PC-3 (cell line): ENCODE data around the gene PAPSS2.

Experiments used
- EZH2 ChIP-seq: fragments of 300-600 bp; sonication (generic); IDR thresholded peaks from one replicate; pipeline ENCODE4 v1.6.1; 2017; ENCODE audit warnings: antibody characterized with exemption, mild to moderate bottlenecking, low read length; ENCODE audit not compliant: unreplicated experiment
- EZH2phosphoT487 ChIP-seq: fragments of 300-600 bp; sonication (generic); IDR thresholded peaks from 2 replicates; pipeline ENCODE4 v1.6.1; 2018; ENCODE audit warnings: mild to moderate bottlenecking, antibody characterized with exemption, low read length, borderline replicate concordance
- TF ChIP-seq, protein P1 (sequence below): fragments of 300-600 bp; sonication (generic); conservative IDR thresholded peaks from 2 replicates; pipeline ENCODE4 v1.5.1; 2017; ENCODE audit warnings: antibody characterized with exemption, low read depth, mild to moderate bottlenecking, low read length

DNA sequence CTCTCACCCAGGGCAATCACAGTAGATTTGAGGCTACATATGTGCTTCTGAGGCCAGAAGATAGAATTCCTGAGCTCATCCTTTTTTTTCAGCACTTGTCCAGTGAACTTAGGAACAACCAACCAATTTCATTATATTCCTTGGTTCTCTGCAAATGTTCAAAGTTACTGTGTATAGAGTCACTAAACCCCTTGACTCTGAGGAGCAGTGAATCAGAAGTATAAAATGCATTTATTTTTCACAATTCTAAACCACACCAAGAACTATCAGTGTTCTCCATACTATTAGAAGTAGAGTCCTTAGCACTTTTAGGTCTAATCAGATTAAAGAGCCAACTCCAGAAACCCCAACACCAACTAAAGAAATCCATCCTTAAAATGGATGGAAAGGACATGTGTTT, 19.6 kb upstream of the PAPSS2 start:
- TF ChIP-seq, protein P1, sequence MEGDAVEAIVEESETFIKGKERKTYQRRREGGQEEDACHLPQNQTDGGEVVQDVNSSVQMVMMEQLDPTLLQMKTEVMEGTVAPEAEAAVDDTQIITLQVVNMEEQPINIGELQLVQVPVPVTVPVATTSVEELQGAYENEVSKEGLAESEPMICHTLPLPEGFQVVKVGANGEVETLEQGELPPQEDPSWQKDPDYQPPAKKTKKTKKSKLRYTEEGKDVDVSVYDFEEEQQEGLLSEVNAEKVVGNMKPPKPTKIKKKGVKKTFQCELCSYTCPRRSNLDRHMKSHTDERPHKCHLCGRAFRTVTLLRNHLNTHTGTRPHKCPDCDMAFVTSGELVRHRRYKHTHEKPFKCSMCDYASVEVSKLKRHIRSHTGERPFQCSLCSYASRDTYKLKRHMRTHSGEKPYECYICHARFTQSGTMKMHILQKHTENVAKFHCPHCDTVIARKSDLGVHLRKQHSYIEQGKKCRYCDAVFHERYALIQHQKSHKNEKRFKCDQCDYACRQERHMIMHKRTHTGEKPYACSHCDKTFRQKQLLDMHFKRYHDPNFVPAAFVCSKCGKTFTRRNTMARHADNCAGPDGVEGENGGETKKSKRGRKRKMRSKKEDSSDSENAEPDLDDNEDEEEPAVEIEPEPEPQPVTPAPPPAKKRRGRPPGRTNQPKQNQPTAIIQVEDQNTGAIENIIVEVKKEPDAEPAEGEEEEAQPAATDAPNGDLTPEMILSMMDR: no peak
- no peak for TF ChIP-seq EZH2
- TF ChIP-seq EZH2phosphoT487: no peak
